H1 (cell line): Measurements from ENCODE around the gene SSTR3. TPM values are rescaled to one million over a fixed set of nuclear protein-coding genes. Genes with fewer than 3 reads are reported as not detected.

Source experiments
- CTCF ChIA-PET: fragments of 300-600 bp; sonication (Branson Sonifier 250); formaldehyde crosslinking; loops from one replicate; lab custom pipeline; 2021; ENCODE audit not compliant: partially characterized antibody; lab: Charles Lee
- POLR2A ChIA-PET: fragments of 300-600 bp; sonication (Branson Sonifier 250); formaldehyde crosslinking; loops from one replicate; lab custom pipeline; 2021; ENCODE audit warnings: inconsistent platforms; ENCODE audit not compliant: partially characterized antibody; lab: Charles Lee
- DNase-seq, 2 experiments: peaks; one replicate each; pipeline versions ENCODE4 v3.0.0 to v3.0.0-alpha.2; 2010 to 2022; ENCODE audit warnings: low spot score in 2 of 2, low read depth in 1 of 2, mixed read lengths in 1 of 2
- FAIRE-seq: peaks from 2 replicates; lab custom pipeline; 2011; peaks lifted over from hg19 to GRCh38; lab: Jason Lieb, UNC
- H2AFZ ChIP-seq: 2 replicates; pipeline ENCODE4 v1.8.1; 2012; ENCODE audit warnings: low read length, inconsistent platforms
- H2AK5ac ChIP-seq: 2 replicates; pipeline ENCODE4 v1.6.1; 2013; ENCODE audit warnings: low read depth, low read length
- H2BK120ac ChIP-seq: replicated peaks from 2 replicates; pipeline ENCODE3; 2013; ENCODE audit warnings: low read depth, low read length, inconsistent platforms
- H2BK12ac ChIP-seq: 2 replicates; pipeline ENCODE4 v1.6.1; 2013; ENCODE audit warnings: low read depth, low read length
- H2BK15ac ChIP-seq: 2 replicates; pipeline ENCODE4 v1.6.1; 2013; ENCODE audit warnings: low read length
- H2BK20ac ChIP-seq: 2 replicates; pipeline ENCODE4 v1.6.1; 2013; ENCODE audit warnings: low read length
- H2BK5ac ChIP-seq: 2 replicates; pipeline ENCODE4 v1.6.1; 2013; ENCODE audit warnings: low read depth, low read length
- H3K14ac ChIP-seq: 2 replicates; pipeline ENCODE4 v1.6.1; 2013; ENCODE audit warnings: inconsistent platforms; ENCODE audit not compliant: insufficient read length
- H3K18ac ChIP-seq: 2 replicates; pipeline ENCODE4 v1.6.1; 2013; ENCODE audit warnings: low read length; ENCODE audit errors: extremely low read depth
- H3K23ac ChIP-seq: 2 replicates; pipeline ENCODE4 v1.6.1; 2013; ENCODE audit warnings: inconsistent platforms; ENCODE audit not compliant: insufficient read length
- H3K23me2 ChIP-seq: 2 replicates; pipeline ENCODE4 v1.6.1; 2013; ENCODE audit warnings: low read depth, low read length
- H3K27ac ChIP-seq: 2 replicates; pipeline ENCODE4 v1.6.1; 2011; ENCODE audit warnings: low read depth, low read length, inconsistent platforms
- H3K27me3 ChIP-seq, 4 experiments: replicated peaks in 1 of 4; 1 replicate in 1 of 4; 2 replicates in 3 of 4; pipeline versions ENCODE4 v1.6.1 to v1.8.1; 2011 to 2013; ENCODE audit warnings: low read length in 3 of 4, mild to moderate bottlenecking in 3 of 4, inconsistent platforms in 2 of 4, mixed read lengths in 2 of 4, moderate library complexity in 1 of 4; ENCODE audit not compliant: control insufficient read depth in 3 of 4, insufficient read depth in 3 of 4; ENCODE audit errors: extremely low read depth in 1 of 4
- H3K36me3 ChIP-seq, 4 experiments: 2 replicates each; pipeline versions ENCODE4 v1.6.1 to v1.8.1; 2011 to 2013; ENCODE audit warnings: mild to moderate bottlenecking in 4 of 4, low read length in 3 of 4, moderate library complexity in 2 of 4, control low read depth in 1 of 4, inconsistent platforms in 1 of 4; ENCODE audit not compliant: insufficient read depth in 4 of 4, control insufficient read depth in 2 of 4
- H3K4ac ChIP-seq: replicated peaks from 2 replicates; pipeline ENCODE3; 2013; ENCODE audit warnings: low read length, low read depth, mixed read lengths, inconsistent platforms; ENCODE audit not compliant: insufficient read length
- H3K4me1 ChIP-seq, 4 experiments: replicated peaks in 1 of 4; 1 replicate in 1 of 4; 2 replicates in 3 of 4; pipeline versions ENCODE4 v1.6.1 to v1.8.1; 2011 to 2013; ENCODE audit warnings: low read length in 3 of 4, inconsistent platforms in 2 of 4, mixed read lengths in 1 of 4; ENCODE audit not compliant: insufficient read depth in 4 of 4, control insufficient read depth in 3 of 4
- H3K4me2 ChIP-seq, 2 experiments: 2 replicates each; pipeline versions ENCODE4 v1.6.1 to v1.8.1; 2011 to 2013; ENCODE audit warnings: low read depth in 2 of 2, low read length in 2 of 2, control low read depth in 1 of 2, inconsistent platforms in 1 of 2, mild to moderate bottlenecking in 1 of 2; ENCODE audit not compliant: insufficient read depth in 1 of 2
- H3K4me3 ChIP-seq, 4 experiments: fragments of 200-600, 300-600 bp in 1 of 4; sonication (generic), shearing (Covaris generic), sonication (Bioruptor Twin) in 1 of 4; 2 replicates each; pipeline versions ENCODE4 v1.5.1 to v1.8.1; 2011 to 2016; ENCODE audit warnings: low read length in 4 of 4, low read depth in 3 of 4, control low read depth in 2 of 4, inconsistent platforms in 2 of 4, mild to moderate bottlenecking in 2 of 4, mixed read lengths in 1 of 4, moderate library complexity in 1 of 4; ENCODE audit not compliant: insufficient read depth in 2 of 4; ENCODE audit errors: extremely low read depth in 1 of 4
- H3K56ac ChIP-seq: replicated peaks from 2 replicates; pipeline ENCODE3; 2013; ENCODE audit warnings: low read depth, mild to moderate bottlenecking, mixed read lengths, low read length, inconsistent platforms; ENCODE audit not compliant: insufficient read length
- H3K79me1 ChIP-seq: 2 replicates; pipeline ENCODE4 v1.6.1; 2013; ENCODE audit warnings: low read depth, low read length, control low read depth
- H3K79me2 ChIP-seq, 2 experiments: 2 replicates each; pipeline versions ENCODE4 v1.6.1 to v1.8.1; 2012 to 2013; ENCODE audit warnings: low read length in 2 of 2, mild to moderate bottlenecking in 2 of 2, inconsistent platforms in 1 of 2; ENCODE audit not compliant: insufficient read depth in 2 of 2, control insufficient read depth in 1 of 2
- H3K9ac ChIP-seq, 4 experiments: replicated peaks in 1 of 4; 1 replicate in 1 of 4; 2 replicates in 3 of 4; pipeline versions ENCODE4 v1.6.1 to v1.8.1; 2011 to 2013; ENCODE audit warnings: low read depth in 3 of 4, low read length in 3 of 4, control low read depth in 2 of 4, mild to moderate bottlenecking in 2 of 4, moderate library complexity in 2 of 4, inconsistent platforms in 1 of 4; ENCODE audit errors: extremely low read depth in 1 of 4
- H3K9me3 ChIP-seq, 2 experiments: 2 replicates each; pipeline versions ENCODE4 v1.6.1 to v1.8.1; 2012 to 2013; ENCODE audit warnings: mild to moderate bottlenecking in 2 of 2, moderate library complexity in 2 of 2, control low read depth in 1 of 2, inconsistent platforms in 1 of 2, low read depth in 1 of 2, low read length in 1 of 2, mixed read lengths in 1 of 2; ENCODE audit not compliant: insufficient read depth in 2 of 2
- H4K20me1 ChIP-seq, 2 experiments: replicated peaks in 1 of 2; 2 replicates each; pipeline versions ENCODE3 to v1.8.1; 2011 to 2013; ENCODE audit warnings: inconsistent platforms in 2 of 2, low read length in 2 of 2, mild to moderate bottlenecking in 1 of 2; ENCODE audit not compliant: insufficient read depth in 2 of 2, control insufficient read depth in 1 of 2
- H4K5ac ChIP-seq: 2 replicates; pipeline ENCODE4 v1.6.1; 2013; ENCODE audit warnings: low read length, low read depth, mixed read lengths, inconsistent platforms; ENCODE audit not compliant: insufficient read length
- H4K8ac ChIP-seq: 2 replicates; pipeline ENCODE4 v1.8.0; 2013; ENCODE audit warnings: mild to moderate bottlenecking, moderate library complexity, low read length, inconsistent platforms; ENCODE audit not compliant: insufficient read depth; ENCODE audit errors: extremely low read depth
- H4K91ac ChIP-seq: replicated peaks from 2 replicates; pipeline ENCODE3; 2013; ENCODE audit warnings: low read length, mixed read lengths, inconsistent platforms; ENCODE audit not compliant: insufficient read length
- ASH2L ChIP-seq: fragments of 200-600, 300-600 bp; sonication (generic); IDR thresholded peaks from one replicate; pipeline ENCODE4 v1.7.1; 2017; ENCODE audit warnings: low read length
- CHD2 ChIP-seq: IDR thresholded peaks from 2 replicates; pipeline ENCODE4 v1.6.1; 2012; ENCODE audit warnings: low read length, improper control_type of control experiment
- CTBP2 ChIP-seq: IDR thresholded peaks from 2 replicates; pipeline ENCODE4 v1.7.0; 2011; ENCODE audit warnings: borderline replicate concordance, mild to moderate bottlenecking, moderate library complexity, mixed read lengths, low read length; ENCODE audit not compliant: insufficient read depth, insufficient read length
- GTF2F1 ChIP-seq: IDR thresholded peaks from 2 replicates; pipeline ENCODE4 v1.6.1; 2012; ENCODE audit warnings: low read depth, low read length, improper control_type of control experiment, borderline replicate concordance
- PHF8 ChIP-seq: fragments of 200-600 bp; sonication (generic); conservative IDR thresholded peaks from 2 replicates; pipeline ENCODE4 v1.7.1; 2012; ENCODE audit warnings: low read depth, mild to moderate bottlenecking, inconsistent platforms, low read length, moderate library complexity
- POLR2AphosphoS5 ChIP-seq: IDR thresholded peaks from 2 replicates; pipeline ENCODE4 v1.6.1; 2011; ENCODE audit warnings: low read depth, low read length
- RAD21 ChIP-seq, 2 experiments: IDR thresholded peaks in 1 of 2; conservative IDR thresholded peaks in 1 of 2; 2 replicates each; pipeline ENCODE4 v1.6.1; 2011; ENCODE audit warnings: low read depth in 2 of 2, low read length in 2 of 2, improper control_type of control experiment in 1 of 2, inconsistent platforms in 1 of 2, mild to moderate bottlenecking in 1 of 2, moderate library complexity in 1 of 2
- RXRA ChIP-seq: IDR thresholded peaks from 2 replicates; pipeline ENCODE4 v1.6.1; 2011; ENCODE audit warnings: low read depth, mild to moderate bottlenecking, low read length, moderate library complexity; ENCODE audit not compliant: insufficient read depth
- TBP ChIP-seq: IDR thresholded peaks from 2 replicates; pipeline ENCODE4 v1.6.1; 2011; ENCODE audit warnings: low read depth, low read length, improper control_type of control experiment
- WGBS, 2 experiments: shearing (Covaris generic) in 1 of 2; methylation state at CpG; one replicate each; pipeline versions ENCODE4 v1.1.6 to v1.1.7; 2013 to 2015; ENCODE audit warnings: low lambda C conversion rate in 2 of 2, mixed read lengths in 2 of 2, inconsistent platforms in 1 of 2, low coverage in 1 of 2, missing lambda C conversion rate in 1 of 2; ENCODE audit not compliant: insufficient replicate concordance in 2 of 2, insufficient coverage in 1 of 2, insufficient read length in 1 of 2; ENCODE audit errors: extremely low coverage in 1 of 2, missing lambda C conversion rate in 1 of 2; 5-methylcytosine and 5-hydroxymethylcytosine counted together
- polyA plus RNA-seq, 7 experiments: library from polyadenylated mRNA; depleted of rRNA in 3 of 7; stranded (reverse) in 5 of 7; unstranded in 2 of 7; fragments of >200 nt in 5 of 7; fragments of 200-250 nt in 2 of 7; gene quantifications; 1 replicate in 5 of 7; 2 replicates in 1 of 7; 4 replicates in 1 of 7; pipeline versions ENCODE4 v1.2.1 to v1.2.3, GENCODE V29; 2011 to 2013; ENCODE audit warnings: missing spikeins in 2 of 7, mixed read lengths in 2 of 7
- total RNA-seq: library from RNA; stranded (reverse); fragmentation: NEBNext Ultra II Directional; extraction: Animal tissue kit (Norgen Biotek cat#: 25700); gene quantifications from 2 replicates; pipeline ENCODE4 v1.2.1, GENCODE V29; 2021
- TF ChIP-seq, protein P1 (sequence below): IDR thresholded peaks from 2 replicates; pipeline ENCODE4 v1.6.1; 2012; ENCODE audit warnings: inconsistent platforms
- TF ChIP-seq, protein P2 (sequence below): IDR thresholded peaks from 2 replicates; pipeline ENCODE4 v1.6.1; 2012; ENCODE audit warnings: low read length, inconsistent platforms

Gene SSTR3
- total and polyA plus RNA-seq, 2 of the 8 experiments (the other 6 are each of a cell fraction or from before 2014, with no cell fraction given), result 0.22 to 0.77 TPM

DNA sequence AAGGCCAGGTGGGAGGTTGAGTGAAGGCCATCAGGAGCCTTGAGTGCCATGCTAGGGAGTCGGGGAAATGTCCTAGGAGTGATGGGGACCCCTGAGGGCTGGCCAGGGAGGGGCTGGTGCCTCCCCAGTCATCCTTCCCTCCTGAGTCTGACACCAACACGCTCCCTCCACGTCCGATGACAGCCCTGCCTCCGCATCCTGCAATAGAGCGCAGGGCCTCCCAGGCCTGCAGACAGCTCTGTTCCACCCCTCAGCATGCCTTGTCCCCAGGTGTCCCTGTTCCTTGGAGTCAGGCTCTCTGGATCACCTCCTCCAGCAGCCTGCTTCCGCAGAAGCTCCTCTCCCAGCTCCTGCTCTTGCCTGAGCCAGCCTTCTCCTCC, 28.7 kb upstream of the SSTR3 start:
- H3K23ac ChIP-seq, result no peak overlapping the region
- no peaks in the 10 kb centered on the region for H3K27me3 ChIP-seq
- no peak overlapping the region for H2AFZ ChIP-seq
- no peak overlapping the region for H3K56ac ChIP-seq
- no peaks in the 10 kb centered on the region for H3K9me3 ChIP-seq
- H3K79me2 ChIP-seq, result no peaks in the 10 kb centered on the region
- H2BK120ac ChIP-seq, result no peak overlapping the region
- H4K8ac ChIP-seq, result no peak overlapping the region; the same call in 1 of the 2 replicates
- no peak overlapping the region for H2BK15ac ChIP-seq
- H3K14ac ChIP-seq, result no peak overlapping the region
- 94% methylated on average over 7 of the region's 7 CpGs; no CpG with 5 or more reads in 1 of the 2 experiments for WGBS, 2 experiments
- H2BK5ac ChIP-seq, result no peak overlapping the region
- ChIA-PET POLR2A (interaction anchor here (2.3 kb wide), 1 partner anchor 16 kb away, joined by 7 read pairs; no protein-coding TSS in a partner anchor), CTCF (interaction anchor here (0.6 to 9.1 kb wide), 7 partner anchors 16 to 231 kb away, joined by 3 to 97 read pairs (median 3); no protein-coding TSS in a partner anchor)
- no peak overlapping the region for H3K4me3 ChIP-seq
- FAIRE-seq (no peak), DNase-seq (no peak)
- peaks cover 0 to 19% (median 6%) of the 10 kb centered on the region in 4 experiments; a peak in 6 of 7 replicates for H3K4me1 ChIP-seq
- H3K18ac ChIP-seq, result no peak overlapping the region
- no peak overlapping the region for H3K27ac ChIP-seq
- no peak overlapping the region for H3K9ac ChIP-seq
- H3K36me3 ChIP-seq, result no peaks in the 10 kb centered on the region
- H3K79me1 ChIP-seq, result no peaks in the 10 kb centered on the region
- no peak overlapping the region for H2AK5ac ChIP-seq
- no peak overlapping the region for H4K5ac ChIP-seq
- H4K91ac ChIP-seq, result no peak overlapping the region
- no peaks in the 10 kb centered on the region for H4K20me1 ChIP-seq
- H3K4ac ChIP-seq, result no peak overlapping the region
- H3K23me2 ChIP-seq, result peaks cover 4% of the 10 kb centered on the region; the same call in 1 of the 2 replicates
- no peak overlapping the region for H2BK12ac ChIP-seq
- H3K4me2 ChIP-seq, result no peak overlapping the region
- H2BK20ac ChIP-seq, result no peak overlapping the region
- TF ChIP-seq CHD2 (no peak), GTF2F1 (no peak), RXRA (no peak), POLR2AphosphoS5 (no peak), TBP (no peak), PHF8 (no peak), ASH2L (no peak), RAD21 (IDR thresholded peaks at IDR 0.05 in 1 of 2, conservative IDR thresholded peaks at IDR 0.05 in 1 of 2; ENCODE audit: low read depth in 2 of 2, low read length in 2 of 2) (no peak), CTBP2 (no peak)
- TF ChIP-seq, protein P1, sequence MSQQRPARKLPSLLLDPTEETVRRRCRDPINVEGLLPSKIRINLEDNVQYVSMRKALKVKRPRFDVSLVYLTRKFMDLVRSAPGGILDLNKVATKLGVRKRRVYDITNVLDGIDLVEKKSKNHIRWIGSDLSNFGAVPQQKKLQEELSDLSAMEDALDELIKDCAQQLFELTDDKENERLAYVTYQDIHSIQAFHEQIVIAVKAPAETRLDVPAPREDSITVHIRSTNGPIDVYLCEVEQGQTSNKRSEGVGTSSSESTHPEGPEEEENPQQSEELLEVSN, result no peak
- TF ChIP-seq, protein P2, sequence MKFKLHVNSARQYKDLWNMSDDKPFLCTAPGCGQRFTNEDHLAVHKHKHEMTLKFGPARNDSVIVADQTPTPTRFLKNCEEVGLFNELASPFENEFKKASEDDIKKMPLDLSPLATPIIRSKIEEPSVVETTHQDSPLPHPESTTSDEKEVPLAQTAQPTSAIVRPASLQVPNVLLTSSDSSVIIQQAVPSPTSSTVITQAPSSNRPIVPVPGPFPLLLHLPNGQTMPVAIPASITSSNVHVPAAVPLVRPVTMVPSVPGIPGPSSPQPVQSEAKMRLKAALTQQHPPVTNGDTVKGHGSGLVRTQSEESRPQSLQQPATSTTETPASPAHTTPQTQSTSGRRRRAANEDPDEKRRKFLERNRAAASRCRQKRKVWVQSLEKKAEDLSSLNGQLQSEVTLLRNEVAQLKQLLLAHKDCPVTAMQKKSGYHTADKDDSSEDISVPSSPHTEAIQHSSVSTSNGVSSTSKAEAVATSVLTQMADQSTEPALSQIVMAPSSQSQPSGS, result no peak
